ENCODE measurements around the gene TSR3.

DNA sequence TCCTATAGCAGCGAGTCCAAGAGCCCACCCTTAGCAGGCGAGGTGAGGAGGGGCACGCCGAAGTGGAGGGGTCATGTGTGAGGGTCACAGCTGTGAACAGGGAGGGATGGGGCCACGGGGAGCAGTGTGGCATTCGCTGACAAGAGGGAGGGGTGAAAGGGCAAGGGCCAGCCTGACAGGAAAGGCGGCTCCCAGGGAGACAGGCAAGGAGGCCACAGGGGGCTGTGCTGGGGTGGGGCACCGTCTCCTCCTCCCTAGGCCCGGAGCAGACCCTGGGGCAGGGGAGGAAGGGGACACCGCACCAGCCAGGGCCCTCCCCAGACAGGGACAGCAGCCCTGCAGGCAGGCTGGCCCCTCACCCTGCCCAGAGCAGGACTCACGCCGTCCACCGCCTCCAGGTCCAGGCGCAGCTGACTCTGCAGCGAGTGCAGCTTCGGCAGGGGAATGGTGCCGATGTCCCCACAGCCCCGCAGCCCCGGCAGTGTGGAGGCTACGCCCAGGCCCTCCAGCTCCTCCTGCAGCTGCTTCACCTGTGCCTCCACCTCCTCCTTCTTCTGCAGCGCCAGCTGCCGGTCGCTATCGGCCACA, 15.1 kb upstream of the TSR3 start:
- TF ChIP-seq, protein P1, sequence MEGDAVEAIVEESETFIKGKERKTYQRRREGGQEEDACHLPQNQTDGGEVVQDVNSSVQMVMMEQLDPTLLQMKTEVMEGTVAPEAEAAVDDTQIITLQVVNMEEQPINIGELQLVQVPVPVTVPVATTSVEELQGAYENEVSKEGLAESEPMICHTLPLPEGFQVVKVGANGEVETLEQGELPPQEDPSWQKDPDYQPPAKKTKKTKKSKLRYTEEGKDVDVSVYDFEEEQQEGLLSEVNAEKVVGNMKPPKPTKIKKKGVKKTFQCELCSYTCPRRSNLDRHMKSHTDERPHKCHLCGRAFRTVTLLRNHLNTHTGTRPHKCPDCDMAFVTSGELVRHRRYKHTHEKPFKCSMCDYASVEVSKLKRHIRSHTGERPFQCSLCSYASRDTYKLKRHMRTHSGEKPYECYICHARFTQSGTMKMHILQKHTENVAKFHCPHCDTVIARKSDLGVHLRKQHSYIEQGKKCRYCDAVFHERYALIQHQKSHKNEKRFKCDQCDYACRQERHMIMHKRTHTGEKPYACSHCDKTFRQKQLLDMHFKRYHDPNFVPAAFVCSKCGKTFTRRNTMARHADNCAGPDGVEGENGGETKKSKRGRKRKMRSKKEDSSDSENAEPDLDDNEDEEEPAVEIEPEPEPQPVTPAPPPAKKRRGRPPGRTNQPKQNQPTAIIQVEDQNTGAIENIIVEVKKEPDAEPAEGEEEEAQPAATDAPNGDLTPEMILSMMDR (IDR thresholded peaks at IDR 0.05) = no peak
- TF ChIP-seq POLR2A (IDR thresholded peaks at IDR 0.05) = no peak
- no peak for TF ChIP-seq POLR2AphosphoS5 (IDR thresholded peaks at IDR 0.05)

Data from upper lobe of left lung (tissue), 4 donors.